Measurements from ENCODE around the gene ACTG2. TPM values are rescaled to one million over a fixed set of nuclear protein-coding genes. Genes with fewer than 3 reads are reported as not detected.

The ACTG2 gene
- total and polyA plus RNA-seq, 7 donors = 0.44 to 4.0 (median 2.7) TPM

- DNase-seq (no peak), ATAC-seq (no peak)
- 66 to 81% (median 68%) methylated on average over 3 of the region's 3 CpGs for WGBS, 3 donors
- no peak overlapping the region for H3K4me3 ChIP-seq
- intact Hi-C loops (cut with DNase I) = no loop called here
- TF ChIP-seq CTCF (IDR thresholded peaks at IDR 0.05) = no peak
- no peaks in the 10 kb centered on the region for H3K27me3 ChIP-seq (ENCODE audit: insufficient read depth in 3 of 3, low read length in 2 of 3)
- H3K27ac ChIP-seq = no peak overlapping the region
- no peaks in the 10 kb centered on the region for H3K9me3 ChIP-seq
- H3K36me3 ChIP-seq (ENCODE audit: insufficient read depth in 1 of 2, low read depth in 1 of 2) = peaks cover 7 to 86% of the 10 kb centered on the region in 2 donors
- H3K4me1 ChIP-seq = no peaks in the 10 kb centered on the region
Observed at GRCh38 chr2:73946666-73947065, 53.9 kb downstream of the ACTG2 start.

- H3K4me1 ChIP-seq = no peaks in the 10 kb centered on the region
- H3K27me3 ChIP-seq (ENCODE audit: insufficient read depth in 3 of 3, low read length in 2 of 3) = no peaks in the 10 kb centered on the region
- no peak for DNase-seq
- intact Hi-C loops (cut with DNase I) = no loop called here
- no peak overlapping the region for H3K4me3 ChIP-seq
- no peaks in the 10 kb centered on the region for H3K9me3 ChIP-seq
- TF ChIP-seq CTCF (IDR thresholded peaks at IDR 0.05) = no peak
- peaks cover 7 to 88% of the 10 kb centered on the region in 2 donors for H3K36me3 ChIP-seq (ENCODE audit: insufficient read depth in 1 of 2, low read depth in 1 of 2)
- no peak for ATAC-seq
- H3K27ac ChIP-seq = no peak overlapping the region
- 84 to 88% (median 85%) methylated on average over 5 of the region's 5 CpGs for WGBS, 3 donors
Observed at GRCh38 chr2:73947412-73948018, 54.7 kb downstream of the ACTG2 start.

GRCh38 chr2:73949802-73950201 lies 57.0 kb downstream of the ACTG2 start:
- Histone ChIP-seq H3K27me3 (ENCODE audit: insufficient read depth in 3 of 3, low read length in 2 of 3) (no peaks in the 10 kb centered on the region), H3K4me3 (no peak overlapping the region), H3K36me3 (ENCODE audit: insufficient read depth in 1 of 2, low read depth in 1 of 2) (peaks cover 10 to 91% of the 10 kb centered on the region in 2 donors), H3K9me3 (no peaks in the 10 kb centered on the region), H3K27ac (no peak overlapping the region), H3K4me1 (no peaks in the 10 kb centered on the region)
- intact Hi-C loops (cut with DNase I) = no loop called here
- DNase-seq (no peak), ATAC-seq (no peak)
- no peak for TF ChIP-seq CTCF (IDR thresholded peaks at IDR 0.05)

- DNase-seq = peak in 1 of 2 donors; percentile 20
- WGBS, 3 donors = 77 to 86% (median 78%) methylated on average over 12 of the region's 12 CpGs
- H3K4me1 ChIP-seq = no peaks in the 10 kb centered on the region
- no peaks in the 10 kb centered on the region for H3K9me3 ChIP-seq
- no peak overlapping the region for H3K4me3 ChIP-seq
- ATAC-seq = peak in 3 of 4 donors; percentile 27 to 56 (median 51)
- H3K27ac ChIP-seq = no peak overlapping the region
- no peak for TF ChIP-seq CTCF (IDR thresholded peaks at IDR 0.05)
- H3K36me3 ChIP-seq (ENCODE audit: insufficient read depth in 1 of 2, low read depth in 1 of 2) = peaks cover 13 to 95% of the 10 kb centered on the region in 2 donors
- intact Hi-C loops (cut with DNase I) = no loop called here
- no peaks in the 10 kb centered on the region for H3K27me3 ChIP-seq (ENCODE audit: insufficient read depth in 3 of 3, low read length in 2 of 3)
Observed at GRCh38 chr2:73952499-73953446, 60.0 kb downstream of the ACTG2 start.
